ENCODE results near the gene DICER1. TPM values are rescaled to one million over a fixed set of nuclear protein-coding genes. Genes with fewer than 3 reads are reported as not detected.

Gene DICER1
- total and polyA plus RNA-seq, 2 experiments from 2014 or later, result 21.4 to 59.2 TPM

- ATAC-seq, result no peak
- H3K36me3 Mint-ChIP-seq (ENCODE audit: low read depth), result peaks cover 46% of the 10 kb centered on the region
- Histone ChIP-seq H2AFZ (no peak overlapping the region), H3F3A (replicated peaks; ENCODE audit: low read depth) (no peaks in the 10 kb centered on the region), H3K4me3 (no peak overlapping the region), H3K27me3 (ENCODE audit: insufficient read depth) (no peaks in the 10 kb centered on the region), H3K9me2 (ENCODE audit: insufficient read depth) (no peaks in the 10 kb centered on the region), H3K36me3 (ENCODE audit: insufficient read depth) (no peaks in the 10 kb centered on the region; the same call in none of the 2 replicates), H3K79me2 (replicated peaks; ENCODE audit: insufficient read depth) (0 out of 2 replicates have a peak, but pooled peaks cover under 1% of the 10 kb centered on the region), H3K4me1 (ENCODE audit: insufficient read depth) (peaks cover 5% of the 10 kb centered on the region; the same call in 1 of the 2 replicates), H3K27ac (ENCODE audit: low read depth) (no peak overlapping the region), H4K20me1 (replicated peaks; ENCODE audit: insufficient read depth) (peaks cover 4% of the 10 kb centered on the region), H3K4me2 (no peak overlapping the region)
- TF ChIP-seq CTCF (conservative IDR thresholded peaks at IDR 0.05; ENCODE audit: low read depth in 2 of 2), result peak in 1 of 2 experiments; percentile 18; a peak in 1 of 4 replicates
- no peak for TF ChIP-seq STAT1 (IDR thresholded peaks at IDR 0.05; ENCODE audit: unreplicated experiment)
- H3K4me3 Mint-ChIP-seq, result no peak overlapping the region
- no peak for DNase-seq (ENCODE audit: low spot score)
- H3K9me3 Mint-ChIP-seq, result no peaks in the 10 kb centered on the region; the same call in 2 of the 3 replicates
- peaks cover 6% of the 10 kb centered on the region; the same call in 2 of the 3 replicates for H3K4me1 Mint-ChIP-seq
- H3K27ac Mint-ChIP-seq, result no peak overlapping the region
- H3K27me3 Mint-ChIP-seq (ENCODE audit: insufficient read depth, low read depth, poor library complexity), result peaks cover 4% of the 10 kb centered on the region
Measured at GRCh38 chr14:95113476-95113875, 43.9 kb downstream of the DICER1 start.

- Histone ChIP-seq H2AFZ (no peak overlapping the region), H3K4me3 (no peak overlapping the region), H4K20me1 (replicated peaks; ENCODE audit: insufficient read depth) (no peaks in the 10 kb centered on the region; the same call in 1 of the 2 replicates), H3K9me2 (ENCODE audit: insufficient read depth) (no peaks in the 10 kb centered on the region), H3K4me1 (ENCODE audit: insufficient read depth) (no peaks in the 10 kb centered on the region), H3K36me3 (ENCODE audit: insufficient read depth) (peaks cover 2% of the 10 kb centered on the region; the same call in 1 of the 2 replicates), H3K79me2 (replicated peaks; ENCODE audit: insufficient read depth) (no peaks in the 10 kb centered on the region), H3K27ac (ENCODE audit: low read depth) (no peak overlapping the region), H3K27me3 (ENCODE audit: insufficient read depth) (no peaks in the 10 kb centered on the region), H3F3A (replicated peaks; ENCODE audit: low read depth) (no peaks in the 10 kb centered on the region), H3K4me2 (no peak overlapping the region)
- Mint-ChIP-seq H3K4me1 (no peaks in the 10 kb centered on the region), H3K36me3 (ENCODE audit: low read depth) (peaks cover 59% of the 10 kb centered on the region), H3K4me3 (no peak overlapping the region), H3K27me3 (ENCODE audit: insufficient read depth, low read depth, poor library complexity) (no peaks in the 10 kb centered on the region), H3K9me3 (no peaks in the 10 kb centered on the region; the same call in 2 of the 3 replicates), H3K27ac (no peak overlapping the region)
- DNase-seq (ENCODE audit: low spot score) (no peak), ATAC-seq (no peak)
- TF ChIP-seq NANOG (IDR thresholded peaks at IDR 0.05; ENCODE audit: borderline replicate concordance), result no peak
- no peak for TF ChIP-seq ZNF114 (CRISPR knock-in tag; IDR thresholded peaks at IDR 0.05)
- no peak for TF ChIP-seq JUNB (IDR thresholded peaks at IDR 0.05; ENCODE audit: unreplicated experiment)
- no peak for TF ChIP-seq ZNF331 (CRISPR knock-in tag; IDR thresholded peaks at IDR 0.05; ENCODE audit: low read depth)
- TF ChIP-seq REST (IDR thresholded peaks at IDR 0.05; ENCODE audit: unreplicated experiment), result no peak
- TF ChIP-seq CREB1 (CRISPR knock-in tag; IDR thresholded peaks at IDR 0.05; ENCODE audit: low read depth), result no peak
- no peak for TF ChIP-seq EZH2 (IDR thresholded peaks at IDR 0.05; ENCODE audit: low read depth, unreplicated experiment)
- no peak for TF ChIP-seq ETS1 (IDR thresholded peaks at IDR 0.05)
- no peak for TF ChIP-seq CTCF (conservative IDR thresholded peaks at IDR 0.05; ENCODE audit: low read depth in 2 of 2)
Measured at GRCh38 chr14:95111507-95112164, 45.7 kb downstream of the DICER1 start.
